Kidney capillary endothelial cell (primary cell): ENCODE measurements around the gene MON1A.
"Not testable (repeated sequence)": the region's sequence is repeated elsewhere in the genome, so short reads cannot be mapped to it uniquely, and the experiment has no call there.

Source experiments
- DNase-seq: peaks from one replicate; pipeline ENCODE4 v3.0.0-alpha.2; 2018; ENCODE audit warnings: low spot score

MON1A gene

GRCh38 chr3:49917806-49918590 is 11.6 kb downstream of the MON1A start:
- not testable (repeated sequence) for DNase-seq

GRCh38 chr3:49916686-49917085 is 12.9 kb downstream of the MON1A start:
- no peak for DNase-seq

- no peak for DNase-seq
Observed at GRCh38 chr3:49914906-49915305, 14.7 kb downstream of the MON1A start.

- DNase-seq = no peak
Observed at GRCh38 chr3:49912881-49913281, 16.7 kb downstream of the MON1A start.

- DNase-seq = no peak
Observed at GRCh38 chr3:49911611-49912010, 18.0 kb downstream of the MON1A start.

- DNase-seq = no peak
Observed at GRCh38 chr3:49911124-49911420, 18.5 kb downstream of the MON1A start.

GRCh38 chr3:49910409-49911123 is 19.0 kb downstream of the MON1A start:
- no peak for DNase-seq

GRCh38 chr3:49908373-49909199 is 21.0 kb downstream of the MON1A start:
- no peak for DNase-seq

- peak; percentile 55 for DNase-seq
Observed at GRCh38 chr3:49906073-49906743, 23.4 kb downstream of the MON1A start.

GRCh38 chr3:49904448-49904847 is 25.2 kb downstream of the MON1A start:
- DNase-seq = not testable (repeated sequence)

GRCh38 chr3:49903451-49904424 is 25.9 kb downstream of the MON1A start, which contains the start of gene MST1R:
TSS of gene MST1R (minus strand) at chr3:49903873. CDS start at chr3:49903609, 264 bp downstream.
- peak; percentile 43 for DNase-seq

- DNase-seq = no peak
Observed at GRCh38 chr3:49902511-49903345, 26.9 kb downstream of the MON1A start.

- no peak for DNase-seq
Observed at GRCh38 chr3:49901366-49902339, 28.0 kb downstream of the MON1A start.

GRCh38 chr3:49900491-49901153 is 29.0 kb downstream of the MON1A start:
- no peak for DNase-seq

GRCh38 chr3:49899815-49900214 is 29.8 kb downstream of the MON1A start:
- peak; percentile 31 for DNase-seq

GRCh38 chr3:49898991-49899390 is 30.6 kb downstream of the MON1A start:
- no peak for DNase-seq

GRCh38 chr3:49896345-49896744 is 33.3 kb downstream of the MON1A start:
- DNase-seq = no peak

GRCh38 chr3:49895791-49896190 is 33.8 kb downstream of the MON1A start:
- DNase-seq = no peak
